CD4-positive, alpha-beta T cell treated with Interleukin-21 for 1 hour (primary cell): ENCODE results near the gene NCF4.

Experiments used
- DNase-seq: peaks from one replicate; pipeline ENCODE4 v3.0.0-alpha.2; 2020

NCF4 gene

DNA sequence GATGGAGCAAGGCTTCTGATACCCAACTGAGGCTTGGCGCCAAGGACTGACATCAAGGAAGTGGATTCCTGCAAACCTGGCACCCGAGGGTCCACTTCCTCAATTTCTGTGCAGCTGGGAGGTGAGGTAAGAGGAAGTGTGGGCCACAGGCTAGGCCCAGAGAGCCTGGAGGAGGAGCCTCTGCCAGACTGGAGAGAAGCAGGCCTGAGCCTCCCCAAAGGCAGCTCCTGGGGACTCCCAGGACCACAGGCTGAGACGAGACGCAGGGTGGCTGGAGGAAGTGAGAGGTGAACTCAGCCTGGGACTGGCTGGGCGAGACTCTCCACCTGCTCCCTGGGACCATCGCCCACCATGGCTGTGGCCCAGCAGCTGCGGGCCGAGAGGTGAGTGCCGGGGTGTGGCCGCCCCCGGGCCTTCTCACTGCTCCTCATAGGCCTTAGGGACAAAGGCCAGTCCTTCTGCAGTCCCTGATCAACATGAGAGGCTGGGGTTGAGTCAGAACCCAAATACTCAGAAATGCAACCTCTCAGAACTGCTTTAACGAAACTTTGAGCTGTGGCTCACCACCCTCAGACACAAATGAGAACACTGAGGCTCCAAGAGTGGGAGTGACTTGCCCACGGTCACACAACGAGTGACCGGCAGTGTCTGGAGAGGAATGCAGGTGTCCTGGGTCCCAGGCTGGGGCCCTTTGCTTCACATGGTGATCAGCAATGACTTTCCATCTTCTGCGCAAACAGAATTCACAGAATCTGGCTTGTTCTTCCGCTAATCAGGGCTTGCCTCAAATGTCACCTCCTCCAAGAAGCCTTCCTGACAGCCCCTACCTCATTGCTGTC is at the start of gene NCF4:
TSS of gene NCF4 (plus strand) at position 186 of the 839 bp plus-strand sequence. CDS start at position 352, 166 bp downstream.
- peak; percentile 54 for DNase-seq

DNA sequence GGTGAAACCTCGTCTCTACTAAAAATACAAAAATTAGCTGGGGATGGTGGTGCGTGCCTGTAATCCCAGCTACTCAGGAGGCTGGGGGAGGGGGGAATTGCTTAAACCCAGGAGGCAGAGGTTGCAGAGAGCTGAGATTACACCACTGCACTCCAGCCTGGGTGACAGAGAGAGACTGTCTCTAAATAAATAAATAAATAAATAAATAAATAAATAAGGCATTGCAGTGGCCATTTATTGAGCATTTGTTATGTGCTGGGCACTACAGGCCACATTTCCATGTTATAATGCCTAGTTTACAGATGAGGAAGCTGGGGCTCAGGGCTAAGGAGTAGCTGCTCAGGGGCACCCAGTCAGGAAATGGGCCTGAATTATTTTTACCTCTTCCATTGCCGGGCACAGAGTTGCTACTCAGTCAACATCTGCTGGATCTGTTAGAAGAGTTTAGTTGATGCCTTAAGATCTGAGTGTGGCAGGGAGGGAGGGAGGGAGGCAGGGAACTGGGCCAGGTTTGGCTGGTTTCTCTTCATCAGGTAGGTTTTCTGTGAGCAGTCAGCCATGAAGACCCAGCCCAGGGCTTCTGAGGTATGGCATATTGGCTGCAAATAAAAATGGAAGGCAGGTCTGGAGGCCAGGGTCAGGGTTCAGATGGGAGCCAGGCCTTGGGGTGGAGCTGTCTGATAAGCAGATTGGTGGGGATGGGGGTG is 49.6 kb upstream of the NCF4 start:
- no peak for DNase-seq

DNA sequence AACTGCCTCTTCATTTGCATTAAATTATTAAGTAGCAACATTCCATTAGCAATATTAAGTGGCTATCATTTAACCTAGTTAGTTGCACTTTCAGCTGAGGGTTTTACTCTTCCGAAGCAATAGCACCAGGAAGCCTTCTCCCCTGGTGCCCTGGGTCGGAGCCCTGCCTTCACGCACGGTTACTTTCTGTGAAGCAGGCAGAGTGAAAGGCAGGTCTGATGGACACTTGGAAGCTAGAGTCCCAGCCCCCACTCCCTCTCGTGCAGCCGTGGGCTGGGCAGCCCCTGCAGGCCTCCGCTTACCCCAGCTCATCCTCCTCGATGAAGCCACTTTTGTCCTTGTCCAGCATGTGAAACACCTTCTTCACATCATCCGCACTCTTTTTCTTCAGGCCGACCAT is 46.0 kb upstream of the NCF4 start:
- no peak for DNase-seq

DNA sequence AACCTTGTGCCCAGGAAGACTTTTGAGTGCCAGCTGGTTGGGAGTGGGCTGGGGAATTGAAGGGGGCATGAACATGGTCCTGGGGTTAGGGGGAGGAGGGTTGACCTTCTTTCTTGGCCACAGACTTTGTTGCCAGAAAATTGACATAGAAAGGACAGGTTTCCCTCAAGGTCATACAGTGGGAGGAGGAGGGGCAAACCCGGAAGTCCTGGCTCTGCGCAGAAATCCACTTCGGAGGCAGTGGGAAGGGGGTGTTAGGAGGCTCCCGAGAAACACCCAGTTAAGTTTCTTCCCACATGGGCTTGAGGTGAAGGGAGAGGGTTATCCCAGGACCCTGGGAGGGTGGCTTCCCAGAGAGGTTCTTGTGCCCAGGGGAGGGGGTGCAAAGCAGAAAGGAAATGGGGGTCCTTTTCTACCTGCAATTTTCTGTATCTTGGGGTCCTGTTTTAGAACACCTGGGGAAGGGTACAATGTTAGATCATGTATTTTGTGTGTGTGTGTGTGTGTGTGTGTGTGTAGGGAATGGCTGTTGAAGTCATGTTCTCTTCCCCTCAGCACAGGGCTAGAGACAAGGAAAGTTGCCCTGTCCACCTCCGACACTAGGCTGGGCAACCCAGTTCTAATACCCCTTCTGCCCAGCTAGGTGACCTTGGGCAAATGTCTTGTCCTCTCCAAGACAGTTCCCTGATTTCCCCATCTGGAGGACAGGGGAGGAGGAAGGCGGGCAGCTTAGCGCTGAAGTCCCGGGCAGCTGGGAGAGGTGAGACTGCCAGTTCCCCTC is 45.1 kb upstream of the NCF4 start:
- no peak for DNase-seq

DNA sequence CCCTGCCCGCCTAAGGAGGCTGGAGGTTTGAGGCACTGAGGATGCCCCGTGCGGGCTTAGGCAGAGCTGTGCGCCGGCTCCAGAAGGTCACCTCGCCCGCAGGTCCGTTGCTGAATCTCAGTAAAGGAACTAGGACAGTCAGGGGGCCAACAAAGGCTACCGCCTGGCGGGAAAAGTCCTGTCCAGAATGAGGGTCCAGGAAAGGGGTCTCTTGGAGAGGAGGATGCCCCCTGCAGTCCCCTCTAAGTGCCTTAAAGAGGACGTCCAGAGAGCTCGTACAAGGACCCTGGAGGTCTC is 44.5 kb upstream of the NCF4 start:
- no peak for DNase-seq

DNA sequence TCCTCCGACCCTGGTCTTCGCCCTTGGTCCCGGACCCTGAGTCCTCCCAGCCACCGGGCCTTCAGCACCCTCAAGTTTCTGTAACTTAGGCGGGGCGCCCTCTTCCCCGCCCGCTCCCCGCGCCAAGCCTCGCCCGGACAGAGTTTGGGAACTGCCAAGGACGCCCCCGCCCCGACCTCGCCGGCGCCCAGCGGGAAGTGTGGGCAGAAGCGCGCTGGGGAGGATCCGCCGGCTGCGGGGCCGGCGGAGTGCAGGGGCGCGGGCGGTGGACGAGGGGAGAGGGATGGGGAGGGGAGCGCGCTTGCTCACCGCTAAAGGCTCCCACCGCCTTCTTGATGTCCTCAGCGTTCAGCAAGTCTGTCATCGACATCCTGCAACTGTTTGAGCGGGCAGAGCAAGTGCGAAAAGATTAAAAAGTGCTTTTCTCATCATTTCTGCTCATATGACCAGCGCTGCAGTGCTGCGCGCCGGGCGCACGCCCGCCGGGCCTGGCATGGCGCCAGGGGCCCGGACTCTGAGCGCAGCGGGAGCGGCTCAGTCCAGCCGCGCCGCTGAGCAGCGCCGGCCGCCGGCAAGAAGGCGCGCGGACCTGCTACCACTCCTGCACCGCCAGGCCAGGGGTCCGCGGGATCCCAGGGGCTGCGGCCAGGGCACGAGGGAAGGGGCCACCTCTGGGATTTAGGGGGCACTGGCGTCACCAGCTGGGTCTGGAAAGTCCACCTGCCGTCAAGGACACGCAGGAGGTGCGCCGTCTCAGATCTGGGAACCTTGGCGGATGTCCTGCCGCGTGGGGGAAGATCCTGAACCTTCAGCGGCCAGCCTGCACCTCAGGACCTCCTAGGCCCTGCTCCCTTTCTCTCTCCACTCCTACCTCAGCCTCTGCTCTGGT is 43.9 kb upstream of the NCF4 start, which contains the start of gene PVALB:
TSS of gene PVALB (minus strand) at position 400 of the 889 bp plus-strand sequence. CDS start at position 370, 30 bp downstream.
- DNase-seq: no peak

DNA sequence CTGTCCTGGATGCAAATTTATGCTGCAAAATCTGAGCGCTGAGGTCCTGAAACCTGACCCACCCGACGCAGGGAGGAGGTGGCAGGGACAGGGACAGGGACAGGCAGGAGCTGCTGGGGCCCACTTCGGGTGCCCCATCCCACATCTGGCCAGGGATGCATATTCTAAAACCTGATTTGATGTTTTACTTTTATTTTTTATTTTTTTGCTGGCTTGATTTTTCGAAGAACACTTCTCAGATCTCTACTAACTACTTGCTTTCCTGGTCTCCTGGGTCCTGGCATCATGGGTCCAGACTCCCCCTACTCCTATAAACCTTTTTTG is 43.3 kb upstream of the NCF4 start:
- no peak for DNase-seq

DNA sequence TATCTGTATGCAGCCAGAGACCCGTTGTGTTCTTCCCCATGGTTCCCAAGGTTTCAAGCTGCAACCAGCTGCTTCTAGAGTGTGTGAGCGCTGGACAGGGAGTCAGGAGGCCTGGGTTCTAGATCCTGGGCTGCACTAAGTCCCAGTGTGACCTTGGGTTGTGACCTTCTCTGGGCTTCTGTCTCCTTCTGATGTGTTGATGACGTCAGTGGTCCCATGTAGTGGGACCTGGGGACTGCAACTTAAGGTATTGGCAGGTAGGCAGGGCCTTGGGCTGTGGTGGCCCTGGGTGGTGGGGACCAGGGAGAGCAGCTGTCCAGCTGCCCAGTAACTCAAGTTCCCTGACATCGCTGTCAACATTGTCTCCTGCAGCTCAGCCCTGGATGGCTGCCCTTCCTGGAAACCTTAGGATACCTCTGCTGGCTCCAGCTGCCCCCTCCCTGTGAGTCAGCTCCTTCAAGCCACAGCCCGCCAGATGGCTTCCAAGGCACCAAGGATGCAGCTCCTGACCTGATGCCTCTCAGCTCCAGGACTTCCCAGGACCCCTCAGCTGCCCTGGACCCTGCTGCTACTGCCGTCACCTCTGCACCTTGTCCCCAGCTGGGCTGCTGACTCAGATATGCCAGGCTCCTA is 42.7 kb upstream of the NCF4 start:
- DNase-seq: no peak

DNA sequence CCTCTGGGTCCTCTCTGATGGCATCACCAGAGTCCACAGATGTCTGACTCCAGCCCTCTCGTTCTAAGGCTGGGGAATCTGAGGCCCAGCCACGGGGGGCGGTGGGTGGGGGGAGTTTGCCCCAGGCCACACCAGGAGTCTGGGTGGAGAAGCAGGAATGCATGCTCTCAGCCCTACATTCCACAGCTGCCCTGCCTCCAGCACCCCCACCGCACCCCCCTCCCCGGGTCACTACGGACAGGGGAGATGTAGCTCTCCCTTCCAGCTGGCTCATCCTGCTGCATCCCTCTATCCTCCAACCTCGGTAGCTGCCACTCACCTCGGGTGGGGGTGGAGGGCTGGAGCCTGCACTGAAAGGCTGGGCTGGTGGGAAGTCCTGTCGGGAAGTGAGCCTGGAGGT is 41.7 kb upstream of the NCF4 start:
- DNase-seq: no peak

DNA sequence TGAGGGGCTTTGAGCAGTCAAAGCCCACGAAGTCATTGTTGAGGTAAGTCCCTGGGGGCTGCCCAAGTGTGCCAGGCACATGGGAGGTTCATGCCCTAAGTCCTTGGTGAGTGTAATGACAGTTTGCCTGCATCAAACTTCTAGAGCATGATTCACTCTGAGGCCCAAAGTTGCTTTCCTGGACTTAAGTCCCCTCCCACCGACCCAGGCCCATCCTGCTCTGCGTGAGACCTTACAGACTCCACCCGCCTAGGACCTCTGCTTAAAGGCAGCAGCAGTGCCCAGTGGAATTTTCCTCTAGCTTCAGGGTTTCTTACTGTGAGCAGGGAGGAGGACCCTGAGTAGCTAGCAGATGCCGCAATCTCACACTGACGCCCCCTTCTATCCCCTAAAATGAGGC is 38.2 kb upstream of the NCF4 start:
- DNase-seq: no peak

DNA sequence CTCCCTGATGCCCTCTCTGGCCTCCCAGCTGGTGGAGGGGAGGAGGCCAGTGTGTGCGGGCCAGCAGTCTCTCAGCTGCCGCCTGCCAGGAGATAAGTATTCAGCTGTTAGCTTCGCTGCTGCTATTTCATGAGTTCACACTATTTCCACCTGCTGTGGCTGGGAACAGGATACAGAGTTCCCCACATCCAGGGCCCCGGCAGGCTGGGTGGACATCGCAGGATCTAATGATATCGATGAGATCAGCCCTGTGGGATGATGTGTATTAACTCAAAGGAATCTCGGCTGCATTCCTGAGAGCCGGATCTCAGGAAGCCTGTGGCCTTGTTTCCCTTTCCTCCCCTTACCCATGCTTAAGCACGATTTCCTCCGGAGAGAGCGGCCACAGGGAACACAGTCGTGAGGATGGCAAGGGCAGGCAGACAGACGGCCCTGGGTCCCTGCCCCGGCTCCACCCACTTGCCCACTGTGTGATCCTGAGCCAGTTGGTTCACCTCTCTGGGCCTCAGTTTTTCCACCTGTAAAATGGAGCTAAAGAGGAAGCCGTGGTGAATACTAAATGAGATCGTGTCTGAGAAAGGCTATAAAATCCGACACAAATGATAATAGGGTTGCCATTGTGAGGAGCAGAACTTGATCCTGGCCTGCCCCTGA is 37.5 kb upstream of the NCF4 start:
- no peak for DNase-seq

DNA sequence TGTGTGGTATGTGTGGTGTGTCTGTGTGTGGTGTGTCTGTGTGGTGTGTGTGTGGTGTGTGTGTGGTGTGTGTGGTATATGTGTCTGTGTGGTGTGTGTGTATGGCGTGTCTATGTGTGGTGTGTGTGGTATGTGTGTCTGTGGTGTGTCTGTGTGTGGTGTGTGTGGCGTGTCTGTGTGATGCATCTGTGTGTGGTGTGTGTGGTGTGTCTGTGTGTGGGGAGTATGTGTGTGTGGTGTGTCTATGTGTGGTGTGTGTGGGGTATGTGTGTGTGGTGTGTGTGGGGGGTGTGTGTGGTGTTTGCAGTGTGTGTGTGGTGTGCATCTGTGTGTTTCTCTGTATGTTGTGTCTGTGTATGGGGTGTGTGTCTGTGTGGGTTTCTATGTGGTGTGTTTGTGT is 36.2 kb upstream of the NCF4 start:
- DNase-seq: no peak

DNA sequence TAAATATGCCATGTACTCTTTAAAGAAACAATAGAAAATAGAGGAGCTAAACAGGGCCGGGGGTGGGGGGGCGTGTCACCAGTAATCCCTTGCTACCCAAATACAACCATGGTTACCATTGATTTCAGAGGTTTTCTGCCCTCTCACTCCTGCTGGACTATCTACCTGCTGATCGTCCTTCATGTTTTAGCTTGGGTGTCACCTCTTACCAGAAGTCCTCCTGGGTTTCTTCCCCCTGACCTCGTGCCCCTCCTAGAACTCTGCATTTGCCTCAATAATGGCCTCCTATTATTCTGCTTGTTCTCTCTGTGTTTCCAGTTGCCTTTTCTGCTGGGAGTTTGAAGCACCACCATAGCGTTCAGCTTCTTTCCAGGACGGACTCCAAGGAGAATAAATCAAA is 34.5 kb upstream of the NCF4 start:
- DNase-seq: no peak

DNA sequence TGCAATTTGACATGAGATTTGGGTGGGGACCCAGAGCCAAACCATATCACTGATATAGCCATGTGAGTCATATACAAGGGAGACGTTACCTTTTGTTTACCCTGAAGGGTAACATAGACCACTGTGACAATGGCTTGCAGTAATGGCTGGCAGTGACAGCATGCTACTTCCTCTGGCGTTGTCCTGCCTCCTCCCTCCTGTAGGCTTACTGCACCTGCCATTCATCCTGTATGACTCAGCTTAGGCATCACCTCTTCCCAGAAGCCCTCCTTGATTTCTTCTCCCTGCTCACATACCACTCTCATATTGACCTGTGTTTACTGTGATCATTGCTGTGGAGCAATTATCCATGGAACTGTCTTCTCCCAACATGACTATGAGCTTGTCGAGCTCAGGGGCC is 32.0 kb upstream of the NCF4 start:
- DNase-seq: no peak

DNA sequence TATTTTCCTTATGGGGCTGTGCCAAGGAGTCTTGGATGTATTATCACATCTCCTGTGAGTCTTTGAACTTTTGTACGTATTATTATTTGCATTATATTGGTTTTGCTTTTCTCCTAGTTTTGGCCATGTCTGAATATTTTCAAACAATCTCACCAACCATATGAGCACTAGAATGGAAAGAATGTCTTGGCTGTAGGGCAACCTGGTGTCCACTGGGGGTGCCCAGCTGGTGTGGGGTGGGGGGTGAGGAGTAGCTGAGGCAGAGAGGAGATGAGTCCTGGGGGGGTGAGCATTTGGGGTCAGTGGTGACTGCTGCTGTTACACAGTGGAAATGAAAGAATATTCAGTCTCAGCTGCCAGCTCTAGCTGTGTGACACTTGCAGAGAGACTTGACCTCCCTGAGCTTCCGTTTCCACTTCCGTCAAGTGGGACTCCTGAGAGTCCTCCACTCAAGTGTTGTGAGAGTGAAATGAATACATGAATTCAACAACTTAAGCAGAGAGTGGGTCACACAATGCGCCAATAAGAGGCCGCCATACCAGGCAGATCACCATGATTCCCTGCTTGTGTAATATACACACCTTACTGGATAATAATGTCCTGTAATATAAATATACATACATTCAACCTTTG is 31.3 kb upstream of the NCF4 start:
- DNase-seq: no peak

DNA sequence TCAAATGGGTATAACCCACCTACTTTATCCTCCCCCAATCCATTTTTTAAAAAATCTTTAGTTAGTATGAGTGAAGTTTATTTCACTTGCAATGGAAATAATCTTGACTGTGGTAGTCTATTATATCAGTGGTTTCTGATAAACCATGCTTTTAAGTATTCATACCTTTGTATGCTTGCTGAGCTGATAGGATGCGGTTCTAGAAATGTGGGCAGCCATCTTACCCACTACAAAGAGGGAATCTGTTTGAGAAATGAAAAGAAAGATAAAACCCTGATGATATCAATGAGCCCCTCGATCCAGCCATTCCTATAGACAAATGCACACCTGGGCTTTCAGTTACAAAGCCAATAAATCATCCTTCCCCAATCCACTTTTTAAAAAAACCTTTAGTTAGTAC is 30.2 kb upstream of the NCF4 start:
- DNase-seq: peak; percentile 25

DNA sequence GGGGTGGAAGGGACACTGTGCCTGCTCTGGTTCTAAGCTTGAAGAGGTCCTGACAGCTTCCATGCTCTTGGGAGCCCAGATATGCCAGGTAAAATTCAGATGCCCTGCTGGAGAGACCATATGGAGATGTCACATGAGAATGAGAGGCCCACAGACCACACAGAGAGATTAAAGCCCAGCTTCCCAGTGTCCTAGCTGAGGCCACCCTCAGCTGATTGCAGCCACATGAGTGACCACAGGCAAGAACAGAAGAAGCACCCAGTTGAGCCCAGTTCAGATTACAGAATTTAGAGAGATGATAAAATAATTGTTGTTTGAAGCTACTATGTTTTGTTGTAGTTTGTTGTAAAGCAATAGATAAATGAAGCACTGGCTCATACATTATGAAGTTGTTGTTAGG is 29.6 kb upstream of the NCF4 start:
- DNase-seq: no peak

DNA sequence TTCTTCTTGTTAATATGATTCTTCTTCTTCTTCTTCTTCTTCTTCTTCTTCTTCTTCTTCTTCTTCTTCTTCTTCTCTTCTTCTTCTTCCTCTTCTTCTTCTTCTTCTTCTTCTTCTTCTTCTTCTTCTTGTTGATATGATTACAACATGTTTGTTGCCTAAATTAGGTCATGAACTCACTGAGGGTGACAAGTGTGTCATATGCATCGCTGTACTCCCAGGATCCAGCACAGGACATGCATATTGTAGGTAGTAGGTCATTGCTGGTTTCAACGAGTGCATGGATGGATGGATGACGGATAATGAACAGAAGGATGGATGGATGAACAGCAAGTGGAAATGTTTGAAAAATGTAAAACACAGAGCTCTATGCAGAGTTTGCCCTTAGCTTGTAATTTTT is 29.1 kb upstream of the NCF4 start:
- no peak for DNase-seq

DNA sequence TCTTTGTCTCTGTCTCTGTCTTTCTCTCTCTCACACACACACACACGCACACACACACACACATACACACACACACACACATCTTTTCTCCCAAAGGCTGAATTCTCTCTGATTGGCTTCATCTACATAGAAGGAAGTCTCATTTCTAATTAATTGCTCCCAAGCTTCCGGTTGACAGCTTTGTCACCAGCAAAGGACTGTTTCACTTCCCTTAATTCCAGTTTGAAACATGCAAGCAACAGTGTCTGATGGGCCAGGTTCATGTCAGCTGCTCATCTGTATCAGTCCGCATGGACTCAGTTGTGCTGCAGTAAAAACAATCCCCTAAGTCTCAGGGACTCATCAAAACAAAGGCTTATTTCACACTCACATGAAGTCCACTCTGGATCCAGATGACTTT is 27.7 kb upstream of the NCF4 start:
- no peak for DNase-seq

DNA sequence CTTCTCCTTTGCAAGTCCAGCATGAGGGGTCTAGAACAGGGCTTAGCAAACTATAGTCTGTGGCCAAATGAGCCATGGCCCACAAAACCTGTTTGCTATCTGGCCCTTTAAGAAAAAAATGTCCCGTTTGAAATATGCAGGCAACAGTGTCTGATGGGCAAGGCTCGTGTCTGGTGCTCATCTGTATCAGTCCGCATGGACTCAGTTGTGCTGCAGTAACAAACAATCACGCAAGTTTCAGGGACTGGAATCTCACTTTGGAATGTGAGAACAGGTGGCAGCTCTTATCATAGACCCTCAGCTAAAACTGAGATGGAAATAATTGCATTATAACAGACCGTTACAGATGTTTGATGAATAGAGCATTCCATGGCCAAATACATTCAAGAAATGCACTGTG is 24.9 kb upstream of the NCF4 start:
- DNase-seq: no peak
